Epithelial cell of esophagus (primary cell): ENCODE data around the gene TSFM.

Source experiments
- DNase-seq: peaks from one replicate; pipeline ENCODE4 v3.0.0; 2010; ENCODE audit warnings: low read depth
- H3K4me3 ChIP-seq: 2 replicates; pipeline ENCODE4 v1.5.1; 2011; ENCODE audit warnings: mild to moderate bottlenecking, low read length, control low read depth
- TF ChIP-seq, protein P1 (sequence below): IDR thresholded peaks from 2 replicates; pipeline ENCODE4 v1.5.1; 2011; ENCODE audit warnings: low read depth, mild to moderate bottlenecking, low read length, control low read depth, inconsistent platforms; ENCODE audit not compliant: insufficient read depth; ENCODE audit errors: missing control alignments

Gene TSFM

GRCh38 chr12:57809425-57809824 is 26.8 kb downstream of the TSFM start:
- TF ChIP-seq, protein P1, sequence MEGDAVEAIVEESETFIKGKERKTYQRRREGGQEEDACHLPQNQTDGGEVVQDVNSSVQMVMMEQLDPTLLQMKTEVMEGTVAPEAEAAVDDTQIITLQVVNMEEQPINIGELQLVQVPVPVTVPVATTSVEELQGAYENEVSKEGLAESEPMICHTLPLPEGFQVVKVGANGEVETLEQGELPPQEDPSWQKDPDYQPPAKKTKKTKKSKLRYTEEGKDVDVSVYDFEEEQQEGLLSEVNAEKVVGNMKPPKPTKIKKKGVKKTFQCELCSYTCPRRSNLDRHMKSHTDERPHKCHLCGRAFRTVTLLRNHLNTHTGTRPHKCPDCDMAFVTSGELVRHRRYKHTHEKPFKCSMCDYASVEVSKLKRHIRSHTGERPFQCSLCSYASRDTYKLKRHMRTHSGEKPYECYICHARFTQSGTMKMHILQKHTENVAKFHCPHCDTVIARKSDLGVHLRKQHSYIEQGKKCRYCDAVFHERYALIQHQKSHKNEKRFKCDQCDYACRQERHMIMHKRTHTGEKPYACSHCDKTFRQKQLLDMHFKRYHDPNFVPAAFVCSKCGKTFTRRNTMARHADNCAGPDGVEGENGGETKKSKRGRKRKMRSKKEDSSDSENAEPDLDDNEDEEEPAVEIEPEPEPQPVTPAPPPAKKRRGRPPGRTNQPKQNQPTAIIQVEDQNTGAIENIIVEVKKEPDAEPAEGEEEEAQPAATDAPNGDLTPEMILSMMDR: no peak
- no peak overlapping the region for H3K4me3 ChIP-seq
- no peak for DNase-seq

GRCh38 chr12:57810450-57810849 is 27.9 kb downstream of the TSFM start:
- TF ChIP-seq, protein P1: no peak
- DNase-seq: peak; percentile 93
- H3K4me3 ChIP-seq: no peak overlapping the region

GRCh38 chr12:57811028-57811755 is 28.6 kb downstream of the TSFM start:
- TF ChIP-seq, protein P1: no peak
- no peak for DNase-seq
- no peak overlapping the region for H3K4me3 ChIP-seq

GRCh38 chr12:57813111-57813970 is 30.8 kb downstream of the TSFM start:
- no peak for DNase-seq
- no peak overlapping the region for H3K4me3 ChIP-seq
- TF ChIP-seq, protein P1: no peak

- H3K4me3 ChIP-seq: no peak overlapping the region
- DNase-seq: no peak
- TF ChIP-seq, protein P1: no peak
These were observed 31.6 kb downstream of the TSFM start for GRCh38 chr12:57813971-57814772.

- no peak overlapping the region for H3K4me3 ChIP-seq
- peak; percentile 18 for DNase-seq
- TF ChIP-seq, protein P1: no peak
These were observed 32.8 kb downstream of the TSFM start for GRCh38 chr12:57815177-57816000.
